GM18505 (cell line): Measurements from ENCODE around the gene LEKR1.

Source experiments
- ATAC-seq: cut with Tn5 transposase; IDR thresholded peaks from one replicate; pipeline ENCODE4 v1.9.1; 2021; ENCODE audit not compliant: unreplicated experiment
- POLR2A ChIP-seq: IDR thresholded peaks from 4 replicates; pipeline ENCODE4 v1.6.1; 2011; ENCODE audit warnings: borderline replicate concordance; ENCODE audit not compliant: insufficient read depth, insufficient read length; ENCODE audit errors: extremely low read depth

The LEKR1 gene

GRCh38 chr3:156826144-156826895 is at the start of gene LEKR1:
Gene LEKR1, plus strand, starts transcription at chr3:156826353. Its CDS starts 2,977 bp downstream, at chr3:156829330.
- ATAC-seq: peak; percentile 86
- TF ChIP-seq POLR2A: peak; percentile 79

DNA sequence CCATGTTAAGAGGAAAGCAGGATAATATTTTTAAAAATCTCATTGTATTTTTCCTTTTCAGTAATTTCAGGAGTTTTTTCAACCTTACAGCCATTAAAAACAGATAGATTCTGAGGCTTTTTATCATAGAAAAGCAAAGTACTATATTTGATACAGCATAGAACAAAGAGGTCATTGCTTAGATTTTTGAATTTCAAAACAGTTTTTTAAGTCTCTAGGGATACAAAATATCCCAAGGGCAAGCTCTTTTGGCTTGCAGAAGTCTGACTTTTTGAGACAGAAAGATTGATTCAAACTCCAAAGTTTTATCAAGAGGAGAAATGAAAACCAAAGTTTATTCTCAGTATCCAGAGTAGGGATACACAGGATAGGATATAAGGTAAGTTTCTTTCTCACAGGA is 49.3 kb upstream of the LEKR1 start:
- no peak for ATAC-seq
- no peak for TF ChIP-seq POLR2A

GRCh38 chr3:156781310-156782230 is 44.6 kb upstream of the LEKR1 start:
- ATAC-seq: no peak
- no peak for TF ChIP-seq POLR2A

- no peak for TF ChIP-seq POLR2A
- no peak for ATAC-seq
These were observed 43.8 kb upstream of the LEKR1 start for GRCh38 chr3:156782319-156782718.

GRCh38 chr3:156782921-156783320 is 43.2 kb upstream of the LEKR1 start:
- no peak for ATAC-seq
- no peak for TF ChIP-seq POLR2A

DNA sequence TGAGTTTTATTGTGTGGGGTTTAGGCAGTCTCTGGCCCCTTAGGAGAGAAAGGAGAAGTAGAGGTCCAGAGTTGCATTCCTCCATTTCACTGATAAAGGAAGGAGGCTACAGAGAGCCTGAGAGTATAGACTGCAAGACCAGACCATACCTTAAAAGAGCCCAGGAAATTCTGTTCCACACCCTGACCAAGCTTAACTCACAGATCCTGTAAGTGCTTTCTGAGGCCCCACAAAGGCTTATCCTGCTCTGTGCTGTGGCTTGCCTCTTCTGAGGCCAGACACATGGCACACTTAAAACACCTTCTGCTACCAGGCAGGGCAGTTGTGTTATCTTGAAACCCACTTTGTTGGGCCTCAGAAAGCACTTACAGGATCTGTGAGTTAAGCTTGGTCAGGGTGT is 39.2 kb upstream of the LEKR1 start:
- no peak for TF ChIP-seq POLR2A
- no peak for ATAC-seq

GRCh38 chr3:156787926-156788663 is 38.1 kb upstream of the LEKR1 start:
- TF ChIP-seq POLR2A: no peak
- ATAC-seq: no peak

- no peak for TF ChIP-seq POLR2A
- no peak for ATAC-seq
These were observed 37.3 kb upstream of the LEKR1 start for GRCh38 chr3:156788846-156789245.

DNA sequence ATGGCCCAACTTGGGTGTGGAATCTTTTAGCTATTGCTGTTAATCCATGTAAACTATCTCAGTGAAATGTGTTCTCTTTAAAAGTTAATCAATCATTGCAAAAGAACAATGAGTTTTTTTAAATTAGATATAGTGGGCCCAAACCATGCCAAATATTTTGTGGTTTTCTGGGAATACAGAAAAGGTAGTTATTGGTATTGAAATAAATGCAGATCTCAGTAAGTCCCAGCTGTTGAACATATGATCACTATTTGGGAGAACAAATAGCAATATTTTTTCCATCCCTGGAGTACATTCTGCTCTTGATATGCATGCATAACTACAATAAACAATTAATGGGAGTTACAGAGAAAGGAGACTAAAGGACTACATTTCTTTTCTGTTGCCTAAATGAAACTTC is 36.0 kb upstream of the LEKR1 start:
- no peak for ATAC-seq
- TF ChIP-seq POLR2A: no peak

- ATAC-seq: no peak
- no peak for TF ChIP-seq POLR2A
These were observed 34.0 kb upstream of the LEKR1 start for GRCh38 chr3:156792114-156792513.

GRCh38 chr3:156792536-156792935 is 33.6 kb upstream of the LEKR1 start:
- TF ChIP-seq POLR2A: no peak
- no peak for ATAC-seq

DNA sequence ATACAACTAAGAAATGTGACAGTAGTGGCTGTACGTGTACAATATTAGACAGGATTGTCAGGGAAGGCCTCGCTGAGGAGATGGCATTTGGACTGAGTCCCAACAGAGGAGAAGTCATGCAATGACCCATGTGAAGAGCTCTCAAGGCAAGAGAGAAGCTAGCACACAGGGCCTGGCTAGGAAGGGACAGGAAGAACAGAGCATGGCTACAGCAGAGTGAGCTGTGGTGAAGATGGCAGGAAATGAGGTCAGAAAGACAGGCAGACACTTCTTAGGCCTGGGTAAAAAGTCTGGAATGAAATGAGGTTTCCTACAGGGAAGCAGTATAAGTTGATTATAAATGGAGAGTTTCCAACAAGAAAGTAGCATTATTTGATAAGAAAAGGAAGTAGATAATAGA is 33.2 kb upstream of the LEKR1 start:
- peak; percentile 62 for ATAC-seq

GRCh38 chr3:156793400-156793799 is 32.8 kb upstream of the LEKR1 start:
- TF ChIP-seq POLR2A: no peak
- ATAC-seq: no peak

More for the DNA sequence above, 33.2 kb upstream of the LEKR1 start:
- no peak for TF ChIP-seq POLR2A
